ENCODE results near the gene AGMO. TPM values are rescaled to one million over a fixed set of nuclear protein-coding genes. Genes with fewer than 3 reads are reported as not detected.

Gene AGMO
- total and polyA plus RNA-seq, 2 donors (not counting 1 experiment from before 2014, with no cell fraction given) = not detected

DNA sequence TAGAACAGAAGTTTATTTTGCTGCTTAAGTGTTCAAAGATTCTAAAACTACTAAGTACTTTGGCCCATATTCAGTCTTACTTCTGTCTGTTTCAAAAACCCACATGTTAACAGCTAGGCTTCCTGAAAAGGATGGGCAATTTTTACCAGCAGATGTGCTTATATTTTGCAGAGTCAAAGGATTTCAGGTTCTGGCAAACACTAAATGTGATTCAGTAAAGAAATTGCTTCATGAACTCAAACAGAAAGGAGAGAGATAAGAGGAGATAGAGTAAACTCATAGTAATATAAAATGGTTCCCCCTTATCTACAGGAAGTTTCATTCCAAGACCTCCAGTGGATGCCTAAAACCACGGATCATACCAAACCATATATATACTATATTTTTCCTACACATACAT, 248.5 kb downstream of the AGMO start:
- CTCF ChIA-PET = no interaction called here
- Mint-ChIP-seq H3K27ac (no peak overlapping the region), H3K27me3 (no peaks in the 10 kb centered on the region), H3K4me3 (no peak overlapping the region), H3K4me1 (no peaks in the 10 kb centered on the region), H3K9me3 (ENCODE audit: insufficient read depth) (peaks cover 2% of the 10 kb centered on the region)
- TF ChIP-seq EZH2 (IDR thresholded peaks at IDR 0.05; ENCODE audit: borderline replicate concordance, insufficient read depth, low read depth, low read length, poor library complexity, severe bottlenecking) (no peak), CTCF (IDR thresholded peaks at IDR 0.05) (no peak)
- Histone ChIP-seq H3K27ac (ENCODE audit: low read length in 2 of 2) (no peak overlapping the region), H3K4me2 (replicated peaks; ENCODE audit: low read depth, low read length, poor library complexity, severe bottlenecking) (no peak overlapping the region), H3K9ac (ENCODE audit: low read length) (no peak overlapping the region), H3K4me1 (ENCODE audit: control insufficient read depth in 2 of 2, insufficient read depth in 2 of 2, low read length in 2 of 2) (no peaks in the 10 kb centered on the region), H3K36me3 (replicated peaks in 1 of 2; ENCODE audit: control extremely low read depth in 1 of 2, control insufficient read depth in 1 of 2, extremely low read depth in 1 of 2, insufficient read depth in 2 of 2, low read length in 1 of 2) (no peaks in the 10 kb centered on the region), H3K79me2 (ENCODE audit: control insufficient read depth, insufficient read depth, low read length) (no peaks in the 10 kb centered on the region), H3K9me3 (ENCODE audit: control extremely low read depth in 1 of 3, control insufficient read depth in 2 of 3, insufficient read depth in 1 of 3, low read length in 2 of 3) (no peaks in the 10 kb centered on the region), H2AFZ (ENCODE audit: insufficient read depth, low read depth, low read length, poor library complexity, severe bottlenecking) (no peak overlapping the region), H3K27me3 (replicated peaks in 1 of 4; ENCODE audit: control extremely low read depth in 1 of 4, control insufficient read depth in 3 of 4, insufficient read depth in 4 of 4, low read length in 3 of 4) (no peaks in the 10 kb centered on the region), H4K20me1 (ENCODE audit: control insufficient read depth, insufficient read depth, low read length, poor library complexity, severe bottlenecking) (no peaks in the 10 kb centered on the region), H3K4me3 (ENCODE audit: control extremely low read depth in 1 of 5, extremely low read depth in 1 of 5, insufficient read depth in 1 of 5, low read depth in 2 of 5, low read length in 4 of 5) (no peak overlapping the region)
- intact Hi-C loops (cut with micrococcal nuclease) = no loop called here
- ATAC-seq (ENCODE audit: low read depth) = no peak
- no peak for DNase-seq
- WGBS (ENCODE audit: insufficient coverage) = no CpG with 5 or more reads among the region's 1 CpG
- POLR2A ChIA-PET = no interaction called here

- no CpG with 5 or more reads among the region's 1 CpG for WGBS (ENCODE audit: insufficient coverage)
- Histone ChIP-seq H4K20me1 (ENCODE audit: control insufficient read depth, insufficient read depth, low read length, poor library complexity, severe bottlenecking) (no peaks in the 10 kb centered on the region), H3K4me2 (replicated peaks; ENCODE audit: low read depth, low read length, poor library complexity, severe bottlenecking) (no peak overlapping the region), H2AFZ (ENCODE audit: insufficient read depth, low read depth, low read length, poor library complexity, severe bottlenecking) (no peak overlapping the region), H3K4me1 (ENCODE audit: control insufficient read depth in 2 of 2, insufficient read depth in 2 of 2, low read length in 2 of 2) (no peaks in the 10 kb centered on the region), H3K4me3 (ENCODE audit: control extremely low read depth in 1 of 5, extremely low read depth in 1 of 5, insufficient read depth in 1 of 5, low read depth in 2 of 5, low read length in 4 of 5) (no peak overlapping the region), H3K36me3 (replicated peaks in 1 of 2; ENCODE audit: control extremely low read depth in 1 of 2, control insufficient read depth in 1 of 2, extremely low read depth in 1 of 2, insufficient read depth in 2 of 2, low read length in 1 of 2) (no peaks in the 10 kb centered on the region), H3K27ac (ENCODE audit: low read length in 2 of 2) (no peak overlapping the region), H3K9ac (ENCODE audit: low read length) (no peak overlapping the region), H3K27me3 (replicated peaks in 1 of 4; ENCODE audit: control extremely low read depth in 1 of 4, control insufficient read depth in 3 of 4, insufficient read depth in 4 of 4, low read length in 3 of 4) (no peaks in the 10 kb centered on the region), H3K79me2 (ENCODE audit: control insufficient read depth, insufficient read depth, low read length) (no peaks in the 10 kb centered on the region), H3K9me3 (ENCODE audit: control extremely low read depth in 1 of 3, control insufficient read depth in 2 of 3, insufficient read depth in 1 of 3, low read length in 2 of 3) (no peaks in the 10 kb centered on the region)
- CTCF ChIA-PET = no interaction called here
- no peak for ATAC-seq (ENCODE audit: low read depth)
- H3K4me1 Mint-ChIP-seq = no peaks in the 10 kb centered on the region
- no peaks in the 10 kb centered on the region for H3K27me3 Mint-ChIP-seq
- POLR2A ChIA-PET = no interaction called here
- TF ChIP-seq CTCF (IDR thresholded peaks at IDR 0.05) (no peak), EZH2 (IDR thresholded peaks at IDR 0.05; ENCODE audit: borderline replicate concordance, insufficient read depth, low read depth, low read length, poor library complexity, severe bottlenecking) (no peak)
- DNase-seq = no peak
- no peak overlapping the region for H3K27ac Mint-ChIP-seq
- H3K9me3 Mint-ChIP-seq (ENCODE audit: insufficient read depth) = peaks cover 2% of the 10 kb centered on the region
- intact Hi-C loops (cut with micrococcal nuclease) = no loop called here
- no peak overlapping the region for H3K4me3 Mint-ChIP-seq
Measured at GRCh38 chr7:15309872-15310271, 251.9 kb downstream of the AGMO start.

All from B cell (primary cell).